Subcutaneous adipose tissue (tissue), 4 donors: ENCODE results near the gene PGAM1. TPM values are rescaled to one million over a fixed set of nuclear protein-coding genes. Genes with fewer than 3 reads are reported as not detected.

Source experiments
- CTCF ChIP-seq: fragments of 450-650 bp; IDR thresholded peaks from one replicate; pipeline ENCODE4 v1.5.1; 2016; ENCODE audit warnings: low read depth, mild to moderate bottlenecking, control low read depth, antibody characterized with exemption, moderate library complexity
- total RNA-seq, 4 donors: library from RNA; depleted of rRNA; stranded (reverse); fragments of >200 nt; gene quantifications; one replicate each; pipeline ENCODE4 v1.1.0, GENCODE V29; 2016

The PGAM1 gene
- total RNA-seq, 4 donors from 2014 or later: 143 to 155 (median 148) TPM

- TF ChIP-seq CTCF: no peak
Observed at GRCh38 chr10:97411406-97411805, 14.6 kb upstream of the PGAM1 start.

GRCh38 chr10:97412891-97413304 lies 13.1 kb upstream of the PGAM1 start:
- no peak for TF ChIP-seq CTCF

GRCh38 chr10:97416565-97416964 lies 9.4 kb upstream of the PGAM1 start:
- no peak for TF ChIP-seq CTCF

GRCh38 chr10:97426776-97427570 lies 982 bp downstream of the PGAM1 start:
- TF ChIP-seq CTCF: no peak

GRCh38 chr10:97427571-97428179 lies 1.7 kb downstream of the PGAM1 start:
- no peak for TF ChIP-seq CTCF

GRCh38 chr10:97428572-97428981 lies 2.6 kb downstream of the PGAM1 start:
- TF ChIP-seq CTCF: no peak

GRCh38 chr10:97434055-97434454 lies 8.1 kb downstream of the PGAM1 start:
- no peak for TF ChIP-seq CTCF
